GM19193 (cell line): ENCODE measurements around the gene COL13A1.

Experiments used
- POLR2A ChIP-seq: IDR thresholded peaks from 4 replicates; pipeline ENCODE4 v1.6.1; 2011; ENCODE audit not compliant: insufficient read depth, insufficient read length; ENCODE audit errors: extremely low read depth

Gene COL13A1

GRCh38 chr10:69804775-69805174 is 3.1 kb downstream of the COL13A1 start:
- TF ChIP-seq POLR2A, result no peak

- TF ChIP-seq POLR2A, result no peak
Measured at GRCh38 chr10:69807122-69807521, 5.4 kb downstream of the COL13A1 start.

GRCh38 chr10:69807696-69808095 is 6.0 kb downstream of the COL13A1 start:
- TF ChIP-seq POLR2A, result no peak

- TF ChIP-seq POLR2A, result no peak
Measured at GRCh38 chr10:69809318-69809717, 7.6 kb downstream of the COL13A1 start.

DNA sequence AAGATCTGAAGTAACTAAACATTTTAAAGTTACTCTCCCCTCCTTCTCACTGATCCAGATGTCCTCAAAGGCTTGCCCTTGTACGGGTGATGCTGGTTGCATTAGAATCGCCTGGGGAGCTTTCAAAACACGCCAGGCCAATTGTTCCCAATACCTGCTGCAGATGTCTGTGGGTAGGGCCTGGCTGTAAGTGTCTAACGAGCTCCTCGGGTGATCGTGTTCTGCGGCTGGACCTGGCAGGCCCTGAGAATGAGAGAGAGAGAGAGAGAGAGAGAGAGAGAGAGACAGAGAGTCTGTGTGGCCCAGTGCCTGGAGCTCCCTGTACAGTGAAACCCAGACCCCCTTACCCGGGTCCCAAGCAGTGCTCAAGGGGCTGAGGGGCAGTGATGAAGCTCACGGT is 8.4 kb downstream of the COL13A1 start:
- no peak for TF ChIP-seq POLR2A

GRCh38 chr10:69810675-69811397 is 9.1 kb downstream of the COL13A1 start:
- no peak for TF ChIP-seq POLR2A

- no peak for TF ChIP-seq POLR2A
Measured at GRCh38 chr10:69813632-69814031, 11.9 kb downstream of the COL13A1 start.

DNA sequence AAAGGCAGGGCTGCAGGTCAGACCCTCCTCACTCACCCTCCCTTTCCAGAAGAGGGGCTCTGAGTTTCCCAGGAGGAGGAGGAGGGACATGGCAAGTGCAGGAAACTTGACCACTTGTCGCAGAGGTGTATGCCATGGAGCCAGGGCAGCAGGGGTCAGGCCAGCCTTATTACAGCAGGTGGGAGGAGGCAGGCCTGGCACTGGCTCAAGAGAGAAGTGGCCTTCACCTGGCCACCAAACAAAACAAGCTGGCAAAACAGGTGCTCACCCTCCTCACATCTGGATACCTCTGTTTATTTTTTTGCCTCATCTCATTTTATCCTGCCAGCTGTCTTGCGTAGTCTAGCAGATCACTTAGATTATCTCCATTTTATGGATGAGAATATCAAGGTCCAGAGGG is 12.5 kb downstream of the COL13A1 start:
- no peak for TF ChIP-seq POLR2A

DNA sequence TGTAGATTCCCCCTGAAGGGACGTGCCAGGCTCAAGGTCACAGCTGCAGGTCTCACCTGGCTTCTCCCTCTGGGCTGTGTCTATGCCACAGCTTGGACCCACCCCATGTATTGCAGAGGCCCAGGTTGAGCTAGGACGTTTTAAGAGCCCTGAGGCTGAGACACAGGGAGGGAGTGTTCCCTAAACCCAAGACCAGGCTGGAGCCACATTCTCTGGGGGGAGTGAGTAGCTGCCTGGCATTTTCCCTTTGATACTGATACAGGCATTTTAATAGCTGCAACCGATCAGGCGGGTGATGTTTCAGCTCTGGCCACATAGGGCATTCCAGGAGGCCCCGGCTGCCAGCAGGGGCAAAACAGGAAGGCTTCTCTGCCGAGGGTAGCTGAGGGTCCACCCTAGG is 13.4 kb downstream of the COL13A1 start:
- no peak for TF ChIP-seq POLR2A

GRCh38 chr10:69816521-69816920 is 14.8 kb downstream of the COL13A1 start:
- no peak for TF ChIP-seq POLR2A

DNA sequence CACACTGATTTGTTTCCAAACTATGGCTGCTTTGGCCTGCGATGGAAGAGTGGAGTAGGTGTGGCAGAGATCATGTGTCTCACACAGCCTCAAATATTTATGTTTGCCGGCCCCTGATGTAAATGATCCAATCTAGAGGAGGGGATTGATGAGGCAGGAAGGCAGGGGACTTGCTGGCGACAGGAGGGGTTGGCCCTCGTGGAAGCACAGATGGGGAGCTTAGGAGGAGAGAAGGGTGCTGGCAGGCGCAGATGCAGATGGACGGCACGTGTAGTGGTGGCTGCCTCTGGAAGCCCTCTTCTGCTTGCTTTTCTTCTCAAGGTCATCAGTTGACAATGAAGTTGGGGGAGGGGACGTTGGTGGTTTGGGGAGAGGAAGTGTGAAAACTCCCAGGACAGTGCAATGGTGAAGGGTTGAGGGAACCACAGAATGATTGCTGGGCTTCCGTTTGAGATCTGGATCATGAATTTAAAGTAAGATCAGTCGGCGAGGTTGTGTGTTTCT is 15.4 kb downstream of the COL13A1 start:
- TF ChIP-seq POLR2A, result no peak

GRCh38 chr10:69818676-69819239 is 17.1 kb downstream of the COL13A1 start:
- TF ChIP-seq POLR2A, result no peak

GRCh38 chr10:69819716-69820506 is 18.2 kb downstream of the COL13A1 start:
- TF ChIP-seq POLR2A, result no peak

GRCh38 chr10:69820817-69821216 is 19.1 kb downstream of the COL13A1 start:
- no peak for TF ChIP-seq POLR2A

DNA sequence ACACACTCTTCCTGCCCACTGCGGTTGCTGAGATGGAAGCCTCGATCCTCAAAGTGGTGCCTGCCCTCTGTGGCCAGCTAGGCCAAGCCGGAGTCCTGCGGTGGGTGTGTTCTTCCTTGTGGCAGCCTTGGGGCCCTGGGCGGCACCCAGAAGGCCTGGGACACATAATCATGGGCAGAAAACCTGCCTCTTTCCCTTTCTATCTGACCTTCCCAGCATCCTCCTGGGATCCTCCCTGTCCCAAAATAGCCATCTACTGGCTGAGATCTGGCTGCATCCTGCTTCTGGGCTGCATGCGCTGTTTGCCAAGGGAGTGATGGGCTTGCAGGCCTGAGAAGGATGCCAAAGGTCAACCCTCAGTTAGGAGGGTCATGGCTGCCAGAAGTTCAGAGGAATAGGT is 23.9 kb downstream of the COL13A1 start:
- TF ChIP-seq POLR2A, result no peak

DNA sequence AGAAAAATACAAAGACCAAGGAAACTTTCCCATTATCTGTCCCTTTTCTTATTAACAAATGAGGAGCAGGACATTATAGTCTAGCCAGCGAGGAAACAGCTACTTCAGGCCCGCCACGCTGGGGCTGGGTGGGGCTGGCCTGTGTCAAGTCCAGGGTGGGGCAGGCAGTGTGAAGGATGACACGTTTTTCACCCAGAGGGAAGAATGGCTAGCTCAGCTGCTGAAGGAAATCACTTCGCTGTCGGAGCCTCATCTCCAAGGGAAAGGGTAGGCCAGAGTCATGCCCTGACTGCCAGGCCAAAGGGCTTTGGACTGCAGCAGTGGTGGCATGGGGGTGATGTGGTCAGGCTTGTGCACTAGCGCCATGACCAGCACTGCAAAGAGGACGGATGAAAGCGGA is 24.4 kb downstream of the COL13A1 start:
- no peak for TF ChIP-seq POLR2A
